GM18507 (cell line): Measurements from ENCODE around the gene SPTBN1.
"Not testable (repeated sequence)": the region's sequence is repeated elsewhere in the genome, so short reads cannot be mapped to it uniquely, and the experiment has no call there.

Experiments used
- DNase-seq: peaks from one replicate; pipeline ENCODE4 v3.0.0; 2011; ENCODE audit warnings: low read depth; ENCODE audit not compliant: insufficient read length; ENCODE audit errors: extremely low spot score
- FAIRE-seq: peaks from 2 replicates; lab custom pipeline; 2011; peaks lifted over from hg19 to GRCh38; lab: Jason Lieb, UNC

The SPTBN1 gene

GRCh38 chr2:54697934-54698333, 241.8 kb downstream of the SPTBN1 start:
- FAIRE-seq (no peak), DNase-seq (no peak)

GRCh38 chr2:54698926-54699325, 242.8 kb downstream of the SPTBN1 start:
- not testable (repeated sequence) for DNase-seq, FAIRE-seq

GRCh38 chr2:54699665-54700064, 243.5 kb downstream of the SPTBN1 start:
- FAIRE-seq (no peak), DNase-seq (no peak)

GRCh38 chr2:54701029-54701428, 244.9 kb downstream of the SPTBN1 start:
- DNase-seq (no peak), FAIRE-seq (no peak)

- FAIRE-seq (no peak), DNase-seq (no peak)
Observed at GRCh38 chr2:54704238-54704637, 248.1 kb downstream of the SPTBN1 start.

GRCh38 chr2:54704688-54705605, 248.8 kb downstream of the SPTBN1 start:
- FAIRE-seq, result peak; percentile 66

GRCh38 chr2:54706622-54707021, 250.5 kb downstream of the SPTBN1 start:
- no peak for FAIRE-seq
- no peak for DNase-seq

More at GRCh38 chr2:54704688-54705605, 248.8 kb downstream of the SPTBN1 start:
- DNase-seq, result no peak

- no peak for FAIRE-seq
- DNase-seq, result no peak
Observed at GRCh38 chr2:54708584-54709335, 252.6 kb downstream of the SPTBN1 start.

- FAIRE-seq, result no peak
- no peak for DNase-seq
Observed at GRCh38 chr2:54709336-54709809, 253.2 kb downstream of the SPTBN1 start.

- FAIRE-seq (no peak), DNase-seq (no peak)
Observed at GRCh38 chr2:54710216-54710615, 254.1 kb downstream of the SPTBN1 start.

- DNase-seq (no peak), FAIRE-seq (no peak)
Observed at GRCh38 chr2:54712516-54712915, 256.4 kb downstream of the SPTBN1 start.

- no peak for FAIRE-seq
- no peak for DNase-seq
Observed at GRCh38 chr2:54714996-54715395, 258.9 kb downstream of the SPTBN1 start.

- no peak for FAIRE-seq
- DNase-seq, result no peak
Observed at GRCh38 chr2:54716375-54716774, 260.2 kb downstream of the SPTBN1 start.

- DNase-seq (no peak), FAIRE-seq (no peak)
Observed at GRCh38 chr2:54720563-54720962, 264.4 kb downstream of the SPTBN1 start.
